MG63 (cell line): Measurements from ENCODE around the gene ARL4C. TPM values are rescaled to one million over a fixed set of nuclear protein-coding genes. Genes with fewer than 3 reads are reported as not detected.

Source experiments
- DNase-seq: peaks from one replicate; pipeline ENCODE4 v3.0.0-alpha.2; 2020
- H3K27me3 ChIP-seq: fragments of 250-450 bp; sonication (Bioruptor Pico); 2 replicates; pipeline ENCODE4 v1.5.1; 2020; ENCODE audit warnings: mild to moderate bottlenecking, moderate library complexity
- H3K36me3 ChIP-seq: fragments of 250-450 bp; sonication (Bioruptor Pico); 2 replicates; pipeline ENCODE4 v1.5.1; 2020; ENCODE audit warnings: mild to moderate bottlenecking, moderate library complexity
- H3K4me3 ChIP-seq: fragments of 250-450 bp; sonication (Bioruptor Pico); 2 replicates; pipeline ENCODE4 v1.5.1; 2020; ENCODE audit warnings: mild to moderate bottlenecking, moderate library complexity
- H3K9me3 ChIP-seq: fragments of 250-450 bp; sonication (Bioruptor Pico); 2 replicates; pipeline ENCODE4 v1.5.1; 2020; ENCODE audit warnings: mild to moderate bottlenecking, moderate library complexity
- total RNA-seq: library from RNA; depleted of rRNA; stranded (reverse); fragments of >200 nt; shearing (Covaris generic); gene quantifications from 2 replicates; pipeline ENCODE4 v1.2.3, GENCODE V29; 2014; ENCODE audit warnings: low replicate concordance

The ARL4C gene
- total RNA-seq, 1 experiment from 2014 or later, result 1.8 TPM

DNA sequence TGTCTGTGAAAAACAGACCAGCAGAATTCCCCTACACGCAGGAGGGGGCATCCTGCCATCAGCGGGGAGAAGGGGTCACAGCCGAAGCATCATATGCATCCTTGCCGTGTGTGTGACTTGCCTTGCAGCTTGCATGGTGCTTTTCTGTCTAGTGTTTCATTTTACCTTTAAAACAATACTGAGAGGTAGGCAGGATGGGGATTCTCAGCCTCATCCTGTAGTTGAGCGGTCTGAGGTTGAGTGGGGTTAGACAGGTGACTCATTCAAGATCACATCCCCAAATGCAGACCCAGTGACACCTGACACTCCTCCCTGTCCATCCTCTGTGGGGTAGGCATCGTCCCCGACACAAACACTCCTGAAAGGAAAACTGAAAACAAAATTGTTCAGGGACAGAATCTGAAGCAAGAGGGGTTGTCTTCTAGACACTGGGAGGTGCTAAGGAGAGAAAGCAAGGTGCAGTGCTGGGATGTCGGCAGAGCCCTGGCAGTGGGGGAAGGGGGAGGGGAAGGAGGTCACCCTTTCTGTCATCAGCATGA lies 7.9 kb downstream of the ARL4C start:
- no peaks in the 10 kb centered on the region for H3K9me3 ChIP-seq
- H3K36me3 ChIP-seq, result no peaks in the 10 kb centered on the region
- DNase-seq, result no peak
- H3K27me3 ChIP-seq, result no peaks in the 10 kb centered on the region
- H3K4me3 ChIP-seq, result no peak overlapping the region

DNA sequence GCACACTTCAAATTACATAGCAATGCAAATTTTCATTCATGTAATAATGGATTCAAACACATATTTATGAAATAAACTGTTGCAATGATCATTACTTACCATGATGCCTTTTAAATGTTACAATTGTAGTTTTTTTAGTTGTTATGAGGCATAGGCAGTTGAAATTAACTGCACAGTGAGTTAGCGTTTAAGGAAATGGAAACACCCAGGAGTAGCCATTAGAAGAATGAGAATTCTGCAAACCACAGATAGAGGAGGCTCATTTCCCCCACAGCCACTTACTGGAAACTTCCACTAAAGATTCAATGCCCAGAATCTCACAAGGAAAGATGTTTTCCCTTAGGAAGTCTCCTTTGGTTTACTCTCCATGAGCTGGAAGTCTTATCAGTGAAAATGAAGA lies 8.4 kb downstream of the ARL4C start:
- H3K4me3 ChIP-seq, result no peak overlapping the region
- H3K9me3 ChIP-seq, result no peaks in the 10 kb centered on the region
- no peaks in the 10 kb centered on the region for H3K27me3 ChIP-seq
- no peak for DNase-seq
- H3K36me3 ChIP-seq, result no peaks in the 10 kb centered on the region

DNA sequence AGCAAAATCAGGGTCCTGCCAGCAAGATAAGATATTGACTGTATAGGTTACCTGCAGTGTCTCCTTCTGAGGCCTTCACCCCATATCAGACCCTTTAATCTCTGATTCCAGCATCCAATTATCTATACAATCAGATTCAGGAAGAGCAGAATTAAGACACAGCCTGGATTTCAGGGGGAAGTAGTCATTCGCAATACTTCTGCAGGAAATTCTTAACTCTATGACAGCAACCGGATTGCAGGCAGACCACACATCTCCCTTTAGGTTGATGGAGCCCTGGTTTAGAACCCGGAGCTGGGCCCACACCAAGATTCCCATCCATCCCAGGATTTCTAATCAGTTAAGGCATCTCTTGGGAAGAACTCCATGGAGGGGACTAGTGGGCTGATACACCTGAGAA lies 9.5 kb downstream of the ARL4C start:
- no peak for DNase-seq
- Histone ChIP-seq H3K9me3 (no peaks in the 10 kb centered on the region), H3K27me3 (no peaks in the 10 kb centered on the region), H3K36me3 (no peaks in the 10 kb centered on the region), H3K4me3 (no peak overlapping the region)

DNA sequence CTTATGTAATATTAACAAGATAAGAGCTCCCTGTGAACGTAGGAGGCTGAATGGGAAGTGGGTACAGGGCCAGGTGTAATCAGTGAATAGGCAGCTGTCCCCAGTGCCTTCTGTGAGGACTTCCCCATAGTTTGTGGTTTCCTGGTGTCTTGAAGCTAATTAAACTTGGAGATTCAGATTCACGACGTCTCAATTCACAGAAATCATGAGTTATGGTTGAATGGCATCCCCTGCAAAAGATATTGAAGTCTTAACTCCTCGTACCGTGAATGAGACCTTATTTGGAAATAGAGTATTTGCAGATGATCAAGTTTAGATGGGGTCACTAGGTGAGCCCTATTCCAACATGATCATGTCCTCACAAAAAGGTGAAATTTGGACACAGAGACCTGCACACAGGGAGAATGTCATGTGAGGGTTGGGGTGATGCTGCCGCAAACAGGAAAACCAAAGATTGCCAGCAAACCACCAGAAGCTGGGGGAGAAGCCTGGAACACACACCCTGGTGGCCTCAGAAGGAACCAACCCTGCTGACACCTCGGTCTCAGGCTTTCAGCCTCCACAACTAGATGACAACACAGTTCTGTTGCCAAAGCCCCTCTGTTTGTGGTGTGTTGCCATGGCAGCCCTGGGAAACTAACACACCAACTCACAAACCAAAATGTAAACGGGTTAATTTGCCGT lies 13.2 kb downstream of the ARL4C start:
- DNase-seq, result no peak
- Histone ChIP-seq H3K4me3 (no peak overlapping the region), H3K9me3 (no peaks in the 10 kb centered on the region), H3K36me3 (no peaks in the 10 kb centered on the region), H3K27me3 (no peaks in the 10 kb centered on the region)

DNA sequence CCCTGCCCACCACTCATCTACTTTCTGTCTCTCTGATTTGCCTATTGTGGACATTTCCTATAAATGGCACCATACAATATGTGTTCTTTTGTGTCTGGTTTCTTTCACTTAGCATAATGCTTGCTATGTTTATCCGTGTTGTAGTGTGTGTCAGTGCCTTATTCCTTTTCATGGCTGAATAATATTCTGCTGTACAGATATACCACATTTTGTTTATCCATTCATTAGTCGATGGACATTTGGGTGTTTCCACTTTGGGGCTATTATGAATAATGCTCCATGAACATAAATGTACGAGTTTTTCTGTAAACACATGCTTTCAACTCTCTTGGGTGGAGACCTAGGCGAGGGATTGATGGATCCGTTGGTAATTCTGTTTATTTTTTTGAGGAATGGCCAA lies 15.6 kb downstream of the ARL4C start:
- H3K9me3 ChIP-seq, result no peaks in the 10 kb centered on the region
- no peak for DNase-seq
- H3K36me3 ChIP-seq, result no peaks in the 10 kb centered on the region
- no peaks in the 10 kb centered on the region for H3K27me3 ChIP-seq
- H3K4me3 ChIP-seq, result no peak overlapping the region

DNA sequence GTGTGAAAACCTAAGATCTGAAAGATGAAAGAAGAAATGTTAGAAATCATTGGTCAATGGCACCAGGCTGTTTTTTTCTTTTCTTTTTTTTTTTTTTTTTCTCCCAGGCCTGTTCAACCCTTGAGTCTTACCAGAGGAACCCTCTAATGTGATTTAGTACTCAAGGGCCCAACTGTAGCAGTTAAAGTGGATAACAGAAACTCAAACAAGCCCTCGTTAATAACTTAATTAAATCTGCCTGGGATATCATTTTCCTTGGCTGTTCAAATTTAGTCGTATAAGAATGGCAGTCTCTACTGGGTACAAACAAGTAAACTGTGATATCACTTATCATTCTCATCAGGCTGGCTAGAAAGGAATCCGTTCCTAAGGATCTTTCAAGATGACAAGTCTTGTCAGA lies 16.5 kb downstream of the ARL4C start:
- H3K27me3 ChIP-seq, result no peaks in the 10 kb centered on the region
- H3K36me3 ChIP-seq, result no peaks in the 10 kb centered on the region

DNA sequence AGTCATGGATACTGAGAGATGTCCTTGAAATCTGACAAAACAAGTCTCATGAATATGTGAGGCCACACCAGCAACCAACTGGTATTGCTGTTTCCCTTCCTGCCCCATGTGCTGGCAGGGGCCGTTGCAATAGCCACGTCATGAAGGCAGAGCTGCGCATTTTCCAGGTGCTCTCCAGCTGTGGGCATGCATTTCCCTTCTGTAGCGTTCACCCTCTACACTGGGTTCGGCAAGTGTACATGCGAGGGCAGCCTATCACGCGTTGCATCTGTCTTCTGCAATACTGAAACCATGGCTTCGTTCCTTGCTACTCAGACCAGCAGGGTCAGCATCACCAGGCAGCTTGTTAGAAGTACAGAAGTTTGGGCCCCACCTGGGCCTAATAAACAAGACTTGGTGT lies 17.4 kb downstream of the ARL4C start:
- Histone ChIP-seq H3K9me3 (no peaks in the 10 kb centered on the region), H3K36me3 (no peaks in the 10 kb centered on the region), H3K27me3 (no peaks in the 10 kb centered on the region), H3K4me3 (no peak overlapping the region)
- no peak for DNase-seq

More for the DNA sequence above, 16.5 kb downstream of the ARL4C start:
- Histone ChIP-seq H3K4me3 (no peak overlapping the region), H3K9me3 (no peaks in the 10 kb centered on the region)
- no peak for DNase-seq

DNA sequence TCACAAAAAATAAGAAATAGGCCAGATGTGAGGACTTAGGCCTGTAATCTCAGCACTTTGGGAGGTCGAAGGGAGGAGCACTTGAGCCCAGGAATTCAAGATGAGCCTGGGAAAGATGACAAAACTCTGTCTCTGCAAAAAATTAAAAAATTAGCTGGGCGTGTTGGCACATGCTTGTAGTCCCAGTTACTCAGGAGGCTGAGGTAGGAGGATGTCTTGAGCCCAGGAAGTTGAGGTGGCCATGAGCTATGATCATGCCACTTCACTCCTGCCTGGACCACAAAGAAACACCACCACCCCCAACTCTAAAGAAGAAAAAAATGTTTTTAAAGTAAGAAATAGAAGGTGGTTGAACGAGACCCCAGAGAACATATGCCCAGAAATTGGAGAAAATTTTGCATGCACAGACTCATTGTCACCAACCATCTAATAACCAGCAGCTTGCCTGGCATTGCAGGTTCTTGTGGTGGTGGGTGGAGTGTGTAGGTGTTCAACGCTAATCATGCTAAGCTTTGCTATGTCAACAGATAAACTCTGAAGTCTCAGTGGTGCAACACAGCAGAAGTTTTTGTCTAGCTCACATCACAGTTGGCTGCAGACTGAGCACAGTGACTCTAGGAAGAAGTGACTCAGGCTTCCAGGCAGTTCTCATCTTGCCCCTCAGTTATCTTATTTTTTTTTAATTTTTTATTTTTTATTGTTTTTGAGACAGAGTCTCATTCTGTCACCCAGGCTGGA lies 18.6 kb downstream of the ARL4C start:
- H3K27me3 ChIP-seq, result no peaks in the 10 kb centered on the region
- H3K4me3 ChIP-seq, result no peak overlapping the region
- H3K36me3 ChIP-seq, result no peaks in the 10 kb centered on the region
- no peak for DNase-seq
- H3K9me3 ChIP-seq, result no peaks in the 10 kb centered on the region

DNA sequence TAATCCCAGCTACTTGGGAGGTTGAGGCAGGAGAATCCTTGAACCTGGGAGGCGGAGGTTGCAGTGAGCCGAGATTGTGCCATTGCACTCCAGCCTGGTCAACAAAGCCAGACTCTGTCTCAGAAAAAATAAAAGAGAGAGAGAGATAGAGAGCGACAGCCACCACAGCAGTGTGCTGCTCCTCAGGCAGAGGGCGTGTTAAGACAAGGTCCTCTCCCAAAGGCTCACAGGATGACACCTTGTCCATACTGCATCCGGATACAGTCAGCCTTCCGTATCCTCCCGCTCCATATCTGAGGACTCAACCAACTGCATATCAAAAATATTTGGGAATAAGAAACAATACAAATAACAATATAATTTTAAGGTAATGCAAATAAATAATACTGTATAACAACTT lies 20.1 kb downstream of the ARL4C start:
- H3K9me3 ChIP-seq, result no peaks in the 10 kb centered on the region
- no peaks in the 10 kb centered on the region for H3K27me3 ChIP-seq
- H3K36me3 ChIP-seq, result no peaks in the 10 kb centered on the region
- no peak for DNase-seq
- H3K4me3 ChIP-seq, result no peak overlapping the region

DNA sequence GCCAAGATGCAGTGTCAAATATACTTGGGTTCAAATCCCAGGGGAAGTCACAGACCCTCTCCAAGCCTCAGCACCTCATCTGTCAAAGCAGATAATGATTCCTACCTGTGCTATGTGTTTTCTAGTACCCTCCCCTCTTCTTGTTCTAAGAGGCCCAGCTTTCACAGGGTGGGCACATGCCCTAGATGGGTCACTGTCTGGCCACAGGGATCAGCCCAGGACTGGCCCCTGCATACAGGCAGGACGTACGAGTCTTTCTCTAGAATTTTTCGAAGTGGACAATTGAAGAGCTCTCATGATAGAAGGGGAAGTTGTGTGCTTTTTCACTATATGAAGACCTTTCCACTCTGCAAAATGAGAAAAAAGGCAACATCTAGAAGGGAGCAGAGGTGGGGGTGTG lies 22.2 kb downstream of the ARL4C start:
- Histone ChIP-seq H3K4me3 (no peak overlapping the region), H3K36me3 (no peaks in the 10 kb centered on the region), H3K27me3 (no peaks in the 10 kb centered on the region), H3K9me3 (no peaks in the 10 kb centered on the region)
- no peak for DNase-seq

DNA sequence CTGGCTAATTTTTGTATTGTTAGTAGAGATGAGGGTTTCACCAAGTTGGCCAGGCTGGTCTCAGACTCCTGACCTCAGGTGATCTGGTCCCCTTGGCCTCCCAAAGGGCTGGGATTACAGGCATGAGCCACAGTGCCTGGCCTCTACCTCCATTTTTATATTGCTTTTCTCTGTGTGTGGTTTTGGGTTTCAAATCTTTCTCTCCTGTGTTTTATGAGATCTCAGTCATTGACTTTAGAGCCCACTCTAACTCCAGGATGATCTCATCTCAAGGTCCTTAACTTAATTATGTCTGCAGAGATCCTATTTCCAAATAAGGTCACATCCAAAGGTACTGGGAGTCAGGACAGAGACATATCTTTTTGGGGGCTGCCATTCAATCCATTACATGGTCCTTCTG lies 24.7 kb downstream of the ARL4C start:
- Histone ChIP-seq H3K27me3 (no peaks in the 10 kb centered on the region), H3K4me3 (no peak overlapping the region), H3K9me3 (peaks cover 3% of the 10 kb centered on the region), H3K36me3 (no peaks in the 10 kb centered on the region)
- DNase-seq, result no peak

DNA sequence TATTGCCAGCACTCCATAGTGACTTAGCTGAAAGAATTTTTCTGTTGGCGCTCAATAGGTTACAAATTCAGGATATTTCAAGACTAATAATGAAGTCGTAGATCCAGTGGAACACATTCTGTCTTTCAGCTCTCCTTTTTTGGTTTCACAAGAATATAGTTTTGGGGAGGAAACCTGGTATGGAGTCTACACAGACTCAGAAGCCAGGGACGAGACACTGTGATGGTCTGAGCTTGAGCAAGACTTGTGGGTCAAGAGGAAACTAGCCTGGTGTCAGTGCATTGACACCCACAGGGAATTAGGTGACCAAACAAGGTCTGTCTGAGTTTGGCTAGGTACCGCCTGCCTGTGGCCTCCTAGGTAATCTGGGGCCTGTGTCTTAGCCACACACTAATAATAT lies 26.9 kb downstream of the ARL4C start:
- H3K9me3 ChIP-seq, result peaks cover 6% of the 10 kb centered on the region
- no peak for DNase-seq
- H3K4me3 ChIP-seq, result no peak overlapping the region
- H3K36me3 ChIP-seq, result no peaks in the 10 kb centered on the region
- H3K27me3 ChIP-seq, result no peaks in the 10 kb centered on the region

DNA sequence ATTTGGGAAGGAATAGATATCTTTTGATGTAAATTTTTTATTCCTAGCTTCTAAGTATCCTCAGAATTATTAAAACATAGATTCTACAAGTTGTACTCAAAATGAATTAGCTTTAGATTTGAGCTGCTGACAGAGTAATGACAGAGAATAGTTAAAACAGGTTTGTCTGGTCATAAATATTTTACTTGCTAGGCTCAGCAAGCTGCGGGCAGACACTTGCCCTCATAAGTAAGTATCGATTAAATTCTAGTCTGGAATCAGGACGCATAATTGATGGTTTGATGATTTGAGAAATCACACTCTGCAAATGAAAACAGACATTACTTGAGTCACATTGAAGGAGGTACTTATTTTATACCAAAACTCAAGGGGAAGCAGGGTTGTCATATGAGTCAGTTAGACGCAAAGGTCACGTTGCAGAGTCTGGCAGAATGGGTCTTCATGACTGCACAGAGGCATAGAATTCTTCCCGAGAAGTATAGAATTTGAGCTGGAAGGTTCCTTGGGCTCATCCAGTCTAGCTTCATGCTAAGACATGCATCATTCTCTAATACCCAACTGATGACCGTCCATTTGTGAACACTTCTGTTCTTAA lies 27.5 kb downstream of the ARL4C start:
- Histone ChIP-seq H3K36me3 (no peaks in the 10 kb centered on the region), H3K9me3 (peaks cover 6% of the 10 kb centered on the region), H3K4me3 (no peak overlapping the region), H3K27me3 (no peaks in the 10 kb centered on the region)
- no peak for DNase-seq

DNA sequence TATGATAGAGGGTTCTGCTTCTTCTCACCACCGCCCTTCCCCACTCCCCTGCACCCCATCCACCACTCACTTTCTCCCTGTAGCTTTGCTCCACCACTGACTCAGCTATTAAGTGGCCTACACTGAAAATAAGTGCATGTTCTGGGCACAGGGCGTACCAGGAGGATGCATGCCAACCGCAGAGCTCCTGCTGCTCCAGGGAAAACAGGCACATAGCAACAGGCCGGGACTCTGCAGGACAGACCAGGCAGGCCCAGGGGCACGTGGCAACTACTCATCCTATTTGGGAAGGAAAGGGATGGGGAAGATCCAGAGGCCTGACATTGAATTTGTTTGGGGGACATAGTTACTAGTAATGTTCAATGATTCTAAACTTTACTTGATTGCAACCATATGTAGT lies 28.4 kb downstream of the ARL4C start:
- DNase-seq, result peak; percentile 66
- Histone ChIP-seq H3K4me3 (no peak overlapping the region), H3K9me3 (peaks cover 6% of the 10 kb centered on the region), H3K27me3 (no peaks in the 10 kb centered on the region), H3K36me3 (no peaks in the 10 kb centered on the region)

DNA sequence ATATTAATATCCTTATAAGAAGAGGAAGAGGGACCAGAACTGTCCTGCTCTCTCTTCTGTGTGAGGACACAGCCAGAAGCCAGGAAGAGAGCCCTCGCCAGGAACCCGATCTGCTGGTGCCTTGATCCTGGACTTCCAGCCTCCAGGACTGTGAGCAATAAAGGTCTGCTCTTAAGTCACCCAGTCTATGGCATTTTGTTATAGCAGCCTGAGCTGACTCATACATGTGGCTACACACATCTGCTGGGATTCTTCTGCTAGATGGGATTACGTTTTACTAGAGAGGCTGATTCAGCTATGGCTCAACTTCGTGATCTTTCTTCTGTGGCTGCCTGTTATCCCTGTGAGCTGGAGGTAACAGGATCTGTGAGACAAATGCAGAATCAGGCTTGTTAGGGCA lies 29.6 kb downstream of the ARL4C start:
- DNase-seq, result no peak

DNA sequence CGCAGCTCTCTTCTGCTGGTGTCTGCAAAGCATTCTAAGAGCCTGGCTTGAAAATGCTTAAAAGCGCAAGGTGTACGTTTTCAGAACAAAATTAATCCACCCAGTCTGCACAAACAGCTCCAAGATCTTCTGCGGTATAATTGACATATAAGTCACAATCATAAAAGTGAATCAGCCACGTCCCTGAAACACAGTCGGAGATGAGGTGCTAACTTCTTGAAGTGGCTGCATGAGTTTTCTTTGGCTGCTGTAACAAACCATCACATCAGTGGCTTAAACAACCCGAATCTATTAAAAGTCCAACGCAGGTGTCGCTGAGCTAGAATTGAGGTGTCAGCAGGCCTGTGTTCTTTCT lies 32.6 kb downstream of the ARL4C start:
- peaks cover 6% of the 10 kb centered on the region for H3K9me3 ChIP-seq
- H3K4me3 ChIP-seq, result no peak overlapping the region
- no peak for DNase-seq
- H3K36me3 ChIP-seq, result no peaks in the 10 kb centered on the region
- H3K27me3 ChIP-seq, result no peaks in the 10 kb centered on the region

More for the DNA sequence above, 29.6 kb downstream of the ARL4C start:
- H3K36me3 ChIP-seq, result no peaks in the 10 kb centered on the region
- no peaks in the 10 kb centered on the region for H3K27me3 ChIP-seq
- no peak overlapping the region for H3K4me3 ChIP-seq
- peaks cover 6% of the 10 kb centered on the region for H3K9me3 ChIP-seq

DNA sequence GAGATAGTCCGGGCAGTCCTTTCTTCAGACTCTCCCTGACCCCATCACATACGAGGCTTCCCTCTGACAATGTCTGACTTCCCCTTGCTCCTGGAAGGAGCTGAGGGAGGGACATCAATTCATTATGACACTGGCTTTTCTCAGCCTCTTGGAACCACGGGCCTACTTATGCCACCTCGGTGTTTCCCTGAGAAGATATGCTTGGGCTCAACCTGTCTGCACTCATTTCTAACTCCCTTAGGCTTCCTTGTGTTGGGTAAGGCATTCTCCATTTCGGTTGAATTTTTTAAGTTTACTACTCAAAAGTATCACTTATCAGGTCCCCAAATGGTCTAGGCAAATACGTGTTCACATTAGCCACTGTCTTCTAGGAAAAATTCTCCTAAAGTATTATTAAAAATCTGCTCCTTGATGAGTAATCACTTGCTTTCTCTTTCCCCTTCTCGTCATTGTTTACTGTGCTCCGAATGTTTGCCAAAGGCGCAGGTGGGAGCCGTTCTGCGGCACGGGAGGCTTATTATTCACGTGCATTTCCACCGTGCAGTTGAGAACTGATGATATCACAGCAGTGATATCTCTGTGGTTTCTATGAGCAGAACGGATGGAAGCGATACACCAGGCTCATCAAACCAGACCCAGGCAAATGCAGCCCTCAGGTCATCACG lies 33.1 kb downstream of the ARL4C start:
- DNase-seq, result no peak
- Histone ChIP-seq H3K27me3 (no peaks in the 10 kb centered on the region), H3K9me3 (peaks cover 11% of the 10 kb centered on the region), H3K4me3 (no peak overlapping the region), H3K36me3 (no peaks in the 10 kb centered on the region)
